Chondrocyte (in vitro differentiated cells): ENCODE results near the gene KCNH2. TPM values are rescaled to one million over a fixed set of nuclear protein-coding genes. Genes with fewer than 3 reads are reported as not detected.

Experiments
- DNase-seq: peaks from one replicate; pipeline ENCODE4 v3.0.0; 2021; ENCODE audit warnings: mixed read lengths, low spot score
- H3K27ac Mint-ChIP-seq: one replicate; pipeline ENCODE4 v1.8.0; 2021; ENCODE audit warnings: mild to moderate bottlenecking, moderate library complexity, mixed read lengths; ENCODE audit not compliant: unreplicated experiment
- H3K27me3 Mint-ChIP-seq: 2 replicates; pipeline ENCODE4 v1.8.0; 2021; ENCODE audit warnings: low read depth, mixed read lengths
- H3K36me3 Mint-ChIP-seq: 2 replicates; pipeline ENCODE4 v1.8.0; 2021; ENCODE audit warnings: low read depth, mixed read lengths
- H3K4me1 Mint-ChIP-seq: 2 replicates; pipeline ENCODE4 v1.8.0; 2021; ENCODE audit warnings: low read depth, mild to moderate bottlenecking, mixed read lengths
- H3K4me3 Mint-ChIP-seq: one replicate; pipeline ENCODE4 v1.8.0; 2021; ENCODE audit warnings: mild to moderate bottlenecking, moderate library complexity, mixed read lengths; ENCODE audit not compliant: unreplicated experiment
- H3K9me3 Mint-ChIP-seq: 2 replicates; pipeline ENCODE4 v1.8.0; 2021; ENCODE audit warnings: low read depth, mixed read lengths
- total RNA-seq: library from RNA; stranded (reverse); gene quantifications from 3 replicates; pipeline ENCODE4 v1.2.1, GENCODE V29; 2021
- TF ChIP-seq, protein P1 (sequence below): fragments of 200-600 bp; sonication (generic); IDR thresholded peaks from 2 replicates; pipeline ENCODE4 v1.5.0; 2021; ENCODE audit warnings: antibody characterized with exemption, mild to moderate bottlenecking, moderate library complexity

KCNH2 gene
- total RNA-seq, 1 donor from 2014 or later: 0.30 TPM

DNA sequence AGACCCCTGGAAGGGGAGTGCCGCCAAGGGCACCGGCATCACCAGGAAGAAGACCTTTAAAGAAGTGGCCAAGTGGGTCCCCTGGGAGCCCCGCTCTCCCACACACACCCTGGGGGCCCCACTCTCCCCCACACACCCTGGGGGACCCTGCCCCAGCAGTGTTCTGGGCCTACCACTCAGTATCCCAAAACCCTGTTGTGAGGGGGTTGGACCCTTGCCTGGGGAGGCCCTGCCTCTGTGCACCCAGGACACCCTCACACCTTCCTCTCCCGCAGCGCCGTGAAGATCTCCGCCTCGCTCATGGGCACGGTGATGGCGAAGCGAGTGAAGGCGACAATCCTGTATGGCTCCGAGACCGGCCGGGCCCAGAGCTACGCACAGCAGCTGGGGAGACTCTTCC is 23.4 kb upstream of the KCNH2 start:
- no peaks in the 10 kb centered on the region for H3K4me1 Mint-ChIP-seq
- no peaks in the 10 kb centered on the region for H3K9me3 Mint-ChIP-seq
- no peak overlapping the region for H3K4me3 Mint-ChIP-seq
- DNase-seq: no peak
- H3K27me3 Mint-ChIP-seq: peaks cover 12% of the 10 kb centered on the region
- H3K36me3 Mint-ChIP-seq: no peaks in the 10 kb centered on the region
- no peak overlapping the region for H3K27ac Mint-ChIP-seq
- TF ChIP-seq, protein P1, sequence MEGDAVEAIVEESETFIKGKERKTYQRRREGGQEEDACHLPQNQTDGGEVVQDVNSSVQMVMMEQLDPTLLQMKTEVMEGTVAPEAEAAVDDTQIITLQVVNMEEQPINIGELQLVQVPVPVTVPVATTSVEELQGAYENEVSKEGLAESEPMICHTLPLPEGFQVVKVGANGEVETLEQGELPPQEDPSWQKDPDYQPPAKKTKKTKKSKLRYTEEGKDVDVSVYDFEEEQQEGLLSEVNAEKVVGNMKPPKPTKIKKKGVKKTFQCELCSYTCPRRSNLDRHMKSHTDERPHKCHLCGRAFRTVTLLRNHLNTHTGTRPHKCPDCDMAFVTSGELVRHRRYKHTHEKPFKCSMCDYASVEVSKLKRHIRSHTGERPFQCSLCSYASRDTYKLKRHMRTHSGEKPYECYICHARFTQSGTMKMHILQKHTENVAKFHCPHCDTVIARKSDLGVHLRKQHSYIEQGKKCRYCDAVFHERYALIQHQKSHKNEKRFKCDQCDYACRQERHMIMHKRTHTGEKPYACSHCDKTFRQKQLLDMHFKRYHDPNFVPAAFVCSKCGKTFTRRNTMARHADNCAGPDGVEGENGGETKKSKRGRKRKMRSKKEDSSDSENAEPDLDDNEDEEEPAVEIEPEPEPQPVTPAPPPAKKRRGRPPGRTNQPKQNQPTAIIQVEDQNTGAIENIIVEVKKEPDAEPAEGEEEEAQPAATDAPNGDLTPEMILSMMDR: no peak

DNA sequence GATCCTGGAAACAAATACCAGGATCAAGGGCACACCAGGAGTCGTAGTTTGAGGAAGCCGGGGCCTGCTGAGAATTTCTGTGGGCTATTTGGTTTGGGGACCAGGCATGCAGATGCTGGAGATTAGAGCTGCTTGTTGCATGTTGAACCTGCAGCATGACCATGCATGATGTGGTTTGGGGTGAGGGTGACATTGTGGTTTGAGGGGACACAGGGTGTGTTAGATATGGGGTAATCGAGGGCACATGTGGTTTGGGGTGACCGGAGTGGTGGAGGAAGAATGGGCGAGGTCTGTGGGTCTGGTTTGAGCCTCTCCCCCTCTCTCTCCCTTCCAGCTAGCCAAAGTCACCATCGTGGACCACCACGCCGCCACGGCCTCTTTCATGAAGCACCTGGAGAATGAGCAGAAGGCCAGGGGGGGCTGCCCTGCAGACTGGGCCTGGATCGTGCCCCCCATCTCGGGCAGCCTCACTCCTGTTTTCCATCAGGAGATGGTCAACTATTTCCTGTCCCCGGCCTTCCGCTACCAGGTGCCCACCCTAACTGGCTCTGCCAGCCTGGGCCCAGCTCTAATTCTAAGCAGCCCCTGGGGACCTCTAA is 22.9 kb upstream of the KCNH2 start:
- Mint-ChIP-seq H3K4me1 (no peaks in the 10 kb centered on the region), H3K9me3 (no peaks in the 10 kb centered on the region), H3K27ac (no peak overlapping the region), H3K36me3 (no peaks in the 10 kb centered on the region), H3K27me3 (peaks cover 12% of the 10 kb centered on the region), H3K4me3 (no peak overlapping the region)
- TF ChIP-seq, protein P1: no peak
- DNase-seq: no peak

DNA sequence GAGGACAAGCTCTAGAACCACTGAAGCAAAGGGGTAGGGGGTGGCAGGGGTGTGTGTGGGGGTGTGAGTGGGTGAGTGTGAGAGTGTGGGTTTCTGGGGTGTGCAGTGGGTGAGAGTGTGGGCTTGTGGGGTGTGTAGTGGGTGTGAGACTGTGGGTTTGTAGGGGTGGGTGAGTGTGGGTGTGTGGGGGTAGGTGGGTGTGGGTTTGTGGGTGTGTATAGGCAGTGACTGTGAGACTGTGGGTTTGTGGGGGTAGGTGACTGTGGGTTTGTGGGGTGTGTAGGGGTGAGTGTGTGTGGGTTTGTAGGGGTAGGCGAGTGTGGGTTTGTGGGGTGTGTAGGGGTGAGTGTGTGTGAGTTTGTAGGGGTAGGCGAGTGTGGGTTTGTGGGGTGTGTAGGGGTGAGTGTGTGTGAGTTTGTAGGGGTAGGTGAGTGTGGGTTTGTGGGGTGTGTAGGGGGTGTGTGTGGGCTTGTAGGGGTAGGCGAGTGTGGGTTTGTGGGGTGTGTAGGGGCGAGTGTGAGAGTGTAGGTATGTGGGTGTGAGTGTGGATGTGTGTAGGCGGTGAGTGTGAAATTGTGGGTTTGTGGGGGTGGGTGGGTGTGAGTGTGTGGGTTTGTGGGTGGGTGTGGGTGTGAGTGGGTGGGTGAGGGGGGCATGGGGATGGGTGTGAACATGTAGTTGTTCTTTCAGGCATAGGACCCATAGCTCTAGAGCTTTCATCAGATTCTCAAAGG is 21.5 kb upstream of the KCNH2 start:
- no peak overlapping the region for H3K27ac Mint-ChIP-seq
- no peaks in the 10 kb centered on the region for H3K36me3 Mint-ChIP-seq
- peaks cover 5% of the 10 kb centered on the region for H3K27me3 Mint-ChIP-seq
- TF ChIP-seq, protein P1: no peak
- H3K4me1 Mint-ChIP-seq: no peaks in the 10 kb centered on the region
- no peak overlapping the region for H3K4me3 Mint-ChIP-seq
- DNase-seq: no peak
- H3K9me3 Mint-ChIP-seq: no peaks in the 10 kb centered on the region

DNA sequence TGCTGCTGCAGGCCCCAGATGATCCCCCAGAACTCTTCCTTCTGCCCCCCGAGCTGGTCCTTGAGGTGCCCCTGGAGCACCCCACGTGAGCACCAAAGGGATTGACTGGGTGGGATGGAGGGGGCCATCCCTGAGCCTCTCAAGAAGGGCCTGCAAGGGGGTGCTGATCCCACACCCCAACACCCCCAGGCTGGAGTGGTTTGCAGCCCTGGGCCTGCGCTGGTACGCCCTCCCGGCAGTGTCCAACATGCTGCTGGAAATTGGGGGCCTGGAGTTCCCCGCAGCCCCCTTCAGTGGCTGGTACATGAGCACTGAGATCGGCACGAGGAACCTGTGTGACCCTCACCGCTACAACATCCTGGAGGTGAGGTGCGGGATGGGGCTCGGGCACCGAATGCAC is 20.9 kb upstream of the KCNH2 start:
- Mint-ChIP-seq H3K9me3 (no peaks in the 10 kb centered on the region), H3K4me3 (no peak overlapping the region), H3K27me3 (peaks cover 5% of the 10 kb centered on the region), H3K4me1 (no peaks in the 10 kb centered on the region), H3K27ac (no peak overlapping the region), H3K36me3 (no peaks in the 10 kb centered on the region)
- TF ChIP-seq, protein P1: no peak
- DNase-seq: no peak

DNA sequence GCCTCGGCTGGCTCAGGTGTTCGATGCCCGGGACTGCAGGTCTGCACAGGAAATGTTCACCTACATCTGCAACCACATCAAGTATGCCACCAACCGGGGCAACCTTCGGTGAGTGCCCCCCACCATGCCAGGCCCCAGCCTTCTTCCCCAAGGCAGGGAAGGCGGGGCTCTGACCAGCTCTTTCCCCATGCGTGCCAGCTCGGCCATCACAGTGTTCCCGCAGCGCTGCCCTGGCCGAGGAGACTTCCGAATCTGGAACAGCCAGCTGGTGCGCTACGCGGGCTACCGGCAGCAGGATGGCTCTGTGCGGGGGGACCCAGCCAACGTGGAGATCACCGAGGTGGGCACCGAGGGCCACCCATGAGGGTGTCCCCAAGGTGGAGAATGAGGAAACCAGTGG is 20.2 kb upstream of the KCNH2 start:
- H3K27me3 Mint-ChIP-seq: peaks cover under 1% of the 10 kb centered on the region
- H3K4me3 Mint-ChIP-seq: no peak overlapping the region
- no peak for DNase-seq
- no peak overlapping the region for H3K27ac Mint-ChIP-seq
- TF ChIP-seq, protein P1: no peak
- H3K4me1 Mint-ChIP-seq: no peaks in the 10 kb centered on the region
- no peaks in the 10 kb centered on the region for H3K9me3 Mint-ChIP-seq
- no peaks in the 10 kb centered on the region for H3K36me3 Mint-ChIP-seq
